Hematopoietic multipotent progenitor cell treated with erythropoietin and hydrocortisone succinate and interleukin-3 and kit ligand, for 4 days (in vitro differentiated cells): ENCODE measurements around the gene TKTL1.

Experiments used
- DNase-seq: peaks from one replicate; pipeline ENCODE4 v3.0.0-alpha.2; 2015

TKTL1 gene

GRCh38 chrX:154348114-154348531 is 52.5 kb downstream of the TKTL1 start:
- no peak for DNase-seq

GRCh38 chrX:154348646-154349358 is 53.2 kb downstream of the TKTL1 start:
- DNase-seq: no peak

- DNase-seq: no peak
Measured at GRCh38 chrX:154349359-154349935, 53.9 kb downstream of the TKTL1 start.

GRCh38 chrX:154349979-154350378 is 54.4 kb downstream of the TKTL1 start:
- DNase-seq: no peak

- DNase-seq: no peak
Measured at GRCh38 chrX:154350429-154351182, 55.0 kb downstream of the TKTL1 start.

- no peak for DNase-seq
Measured at GRCh38 chrX:154351183-154352011, 55.8 kb downstream of the TKTL1 start.

- DNase-seq: no peak
Measured at GRCh38 chrX:154352012-154352401, 56.4 kb downstream of the TKTL1 start.

- no peak for DNase-seq
Measured at GRCh38 chrX:154352466-154352865, 56.9 kb downstream of the TKTL1 start.

- no peak for DNase-seq
Measured at GRCh38 chrX:154353172-154353843, 57.7 kb downstream of the TKTL1 start.

GRCh38 chrX:154354013-154354412 is 58.4 kb downstream of the TKTL1 start:
- no peak for DNase-seq

GRCh38 chrX:154354516-154354915 is 58.9 kb downstream of the TKTL1 start:
- DNase-seq: no peak

GRCh38 chrX:154355094-154355775 is 59.6 kb downstream of the TKTL1 start:
- DNase-seq: no peak

GRCh38 chrX:154355776-154356140 is 60.2 kb downstream of the TKTL1 start:
- DNase-seq: no peak

- DNase-seq: no peak
Measured at GRCh38 chrX:154356596-154356995, 61.0 kb downstream of the TKTL1 start.

- no peak for DNase-seq
Measured at GRCh38 chrX:154357205-154357604, 61.6 kb downstream of the TKTL1 start.

GRCh38 chrX:154358011-154358410 is 62.4 kb downstream of the TKTL1 start:
- DNase-seq: no peak

GRCh38 chrX:154358829-154359228 is 63.2 kb downstream of the TKTL1 start:
- no peak for DNase-seq

- no peak for DNase-seq
Measured at GRCh38 chrX:154359362-154360154, 64.0 kb downstream of the TKTL1 start.

GRCh38 chrX:154360155-154360713 is 64.6 kb downstream of the TKTL1 start:
- no peak for DNase-seq

- no peak for DNase-seq
Measured at GRCh38 chrX:154362085-154362742, 66.6 kb downstream of the TKTL1 start.
